HEK293 (cell line): ENCODE data around the gene RPL11.

Experiments used
- CTCF ChIA-PET: fragments of 350-600 bp; formaldehyde crosslinking; extraction: SDS; loops from one replicate; lab custom pipeline; 2021; ENCODE audit warnings: antibody characterized with exemption; lab: Yijun Ruan, JAX
- POLR2A ChIA-PET: fragments of 300-600 bp; formaldehyde crosslinking; extraction: SDS; loops from one replicate; lab custom pipeline; 2020; ENCODE audit warnings: antibody characterized with exemption, inconsistent platforms; lab: Yijun Ruan, JAX
- H3K27ac ChIP-seq: fragments of 200-500 bp; sonication (Bioruptor generic); 2 replicates; pipeline ENCODE4 v1.5.1; 2014; ENCODE audit warnings: low read depth, low read length, control low read depth, inconsistent platforms; ENCODE audit errors: extremely low read depth
- H3K36me3 ChIP-seq, 2 experiments: fragments of 200-500 bp in 1 of 2; sonication (Bioruptor generic) in 1 of 2; 1 replicate in 1 of 2; 2 replicates in 1 of 2; pipeline ENCODE4 v1.5.1; 2014 to 2017; ENCODE audit warnings: inconsistent platforms in 2 of 2, low read length in 2 of 2; ENCODE audit not compliant: control insufficient read depth in 2 of 2, insufficient read depth in 1 of 2
- H3K4me1 ChIP-seq: fragments of 200-500 bp; sonication (Bioruptor generic); 2 replicates; pipeline ENCODE4 v1.5.1; 2014; ENCODE audit warnings: mild to moderate bottlenecking, low read length, inconsistent platforms; ENCODE audit not compliant: control insufficient read depth, insufficient read depth
- H3K4me3 ChIP-seq: 2 replicates; pipeline ENCODE4 v1.5.1; 2011; ENCODE audit warnings: low read depth, mild to moderate bottlenecking, control low read depth, low read length, moderate library complexity
- H3K9me3 ChIP-seq: fragments of 200-500 bp; sonication (Bioruptor generic); 2 replicates; pipeline ENCODE4 v1.5.1; 2014; ENCODE audit warnings: low read depth, low read length, inconsistent platforms; ENCODE audit not compliant: control insufficient read depth, insufficient read depth
- ATF2 ChIP-seq: fragments of 450-650 bp; formaldehyde crosslinking; IDR thresholded peaks from 2 replicates; pipeline ENCODE4 v1.5.1; 2016; ENCODE audit warnings: missing biosample characterization, missing genetic modification characterization, low read depth
- ELK4 ChIP-seq: IDR thresholded peaks from 2 replicates; pipeline ENCODE4 v1.6.1; 2011; ENCODE audit warnings: mild to moderate bottlenecking, low read depth, low read length, borderline replicate concordance
- KLF10 ChIP-seq: fragments of 450-650 bp; IDR thresholded peaks from 2 replicates; pipeline ENCODE4 v1.5.1; 2018; ENCODE audit warnings: missing biosample characterization, mild to moderate bottlenecking, missing genetic modification characterization
- KLF16 ChIP-seq: fragments of 450-650 bp; formaldehyde crosslinking; IDR thresholded peaks from 2 replicates; pipeline ENCODE4 v1.5.1; 2017; ENCODE audit warnings: missing biosample characterization, missing genetic modification characterization
- SCRT1 ChIP-seq: fragments of 450-650 bp; formaldehyde crosslinking; IDR thresholded peaks from 2 replicates; pipeline ENCODE4 v1.5.1; 2016; ENCODE audit warnings: missing biosample characterization, missing genetic modification characterization, borderline replicate concordance
- SCRT2 ChIP-seq: fragments of 450-650 bp; formaldehyde crosslinking; IDR thresholded peaks from 2 replicates; pipeline ENCODE4 v1.5.1; 2016; ENCODE audit warnings: missing biosample characterization, missing genetic modification characterization
- SP3 ChIP-seq: fragments of 450-650 bp; formaldehyde crosslinking; IDR thresholded peaks from 2 replicates; pipeline ENCODE4 v1.5.1; 2016; ENCODE audit warnings: missing biosample characterization, missing genetic modification characterization
- ZBTB1 ChIP-seq: fragments of 450-650 bp; formaldehyde crosslinking; IDR thresholded peaks from 2 replicates; pipeline ENCODE4 v1.5.1; 2016; ENCODE audit warnings: missing biosample characterization, missing genetic modification characterization
- ZBTB21 ChIP-seq: fragments of 450-650 bp; formaldehyde crosslinking; IDR thresholded peaks from 2 replicates; pipeline ENCODE4 v1.5.1; 2017; ENCODE audit warnings: missing biosample characterization, missing genetic modification characterization
- ZFP3 ChIP-seq: fragments of 450-650 bp; formaldehyde crosslinking; IDR thresholded peaks from 2 replicates; pipeline ENCODE4 v1.5.1; 2016; ENCODE audit warnings: low read depth, missing biosample characterization, missing genetic modification characterization
- ZNF155 ChIP-seq: fragments of 450-650 bp; formaldehyde crosslinking; IDR thresholded peaks from 2 replicates; pipeline ENCODE4 v1.5.1; 2016; ENCODE audit warnings: missing biosample characterization, missing genetic modification characterization
- ZNF16 ChIP-seq: fragments of 450-650 bp; formaldehyde crosslinking; IDR thresholded peaks from 2 replicates; pipeline ENCODE4 v1.5.1; 2016; ENCODE audit warnings: low read depth, missing biosample characterization, missing genetic modification characterization
- ZNF174 ChIP-seq: fragments of 450-650 bp; formaldehyde crosslinking; IDR thresholded peaks from 2 replicates; pipeline ENCODE4 v1.5.0; 2017; ENCODE audit warnings: missing biosample characterization, mild to moderate bottlenecking, missing genetic modification characterization
- ZNF223 ChIP-seq: fragments of 450-650 bp; formaldehyde crosslinking; IDR thresholded peaks from 2 replicates; pipeline ENCODE4 v1.5.1; 2016; ENCODE audit warnings: missing biosample characterization, missing genetic modification characterization
- ZNF24 ChIP-seq: fragments of 450-650 bp; formaldehyde crosslinking; IDR thresholded peaks from 2 replicates; pipeline ENCODE4 v1.5.1; 2016; ENCODE audit warnings: missing biosample characterization, missing genetic modification characterization
- ZNF335 ChIP-seq: fragments of 450-650 bp; formaldehyde crosslinking; conservative IDR thresholded peaks from 2 replicates; pipeline ENCODE4 v1.5.1; 2016; ENCODE audit warnings: missing biosample characterization, missing genetic modification characterization
- ZNF350 ChIP-seq: fragments of 450-650 bp; formaldehyde crosslinking; IDR thresholded peaks from 2 replicates; pipeline ENCODE4 v1.5.0; 2017; ENCODE audit warnings: missing biosample characterization, mild to moderate bottlenecking, missing genetic modification characterization
- ZNF391 ChIP-seq: fragments of 450-650 bp; formaldehyde crosslinking; IDR thresholded peaks from 2 replicates; pipeline ENCODE4 v1.5.1; 2016; ENCODE audit warnings: low read depth, missing biosample characterization, missing genetic modification characterization, borderline replicate concordance
- ZNF433 ChIP-seq: fragments of 450-650 bp; formaldehyde crosslinking; IDR thresholded peaks from 2 replicates; pipeline ENCODE4 v1.5.1; 2016; ENCODE audit warnings: missing biosample characterization, missing genetic modification characterization, low read depth
- ZNF521 ChIP-seq: fragments of 450-650 bp; formaldehyde crosslinking; IDR thresholded peaks from 2 replicates; pipeline ENCODE4 v1.5.1; 2017; ENCODE audit warnings: missing biosample characterization, mild to moderate bottlenecking, missing genetic modification characterization
- ZNF529 ChIP-seq: fragments of 450-650 bp; formaldehyde crosslinking; IDR thresholded peaks from 2 replicates; pipeline ENCODE4 v1.5.1; 2017; ENCODE audit warnings: missing genetic modification characterization, missing biosample characterization; ENCODE audit not compliant: insufficient replicate concordance
- ZNF600 ChIP-seq: fragments of 450-650 bp; formaldehyde crosslinking; IDR thresholded peaks from 2 replicates; pipeline ENCODE4 v1.5.1; 2016; ENCODE audit warnings: missing biosample characterization, missing genetic modification characterization
- ZNF610 ChIP-seq: fragments of 450-650 bp; formaldehyde crosslinking; IDR thresholded peaks from 2 replicates; pipeline ENCODE4 v1.5.1; 2016; ENCODE audit warnings: missing biosample characterization, missing genetic modification characterization, borderline replicate concordance
- ZNF623 ChIP-seq: fragments of 450-650 bp; formaldehyde crosslinking; IDR thresholded peaks from 2 replicates; pipeline ENCODE4 v1.5.1; 2016; ENCODE audit warnings: missing biosample characterization, missing genetic modification characterization
- ZNF624 ChIP-seq: fragments of 450-650 bp; formaldehyde crosslinking; IDR thresholded peaks from 2 replicates; pipeline ENCODE4 v1.5.1; 2017; ENCODE audit warnings: missing biosample characterization, missing genetic modification characterization
- ZNF658 ChIP-seq: fragments of 450-650 bp; formaldehyde crosslinking; IDR thresholded peaks from 2 replicates; pipeline ENCODE4; 2016; ENCODE audit warnings: missing biosample characterization, missing genetic modification characterization
- ZNF768 ChIP-seq: fragments of 450-650 bp; formaldehyde crosslinking; IDR thresholded peaks from 2 replicates; pipeline ENCODE4 v1.5.1; 2018; ENCODE audit warnings: missing biosample characterization, mild to moderate bottlenecking, missing genetic modification characterization
- ZNF776 ChIP-seq: fragments of 450-650 bp; formaldehyde crosslinking; IDR thresholded peaks from 2 replicates; pipeline ENCODE4 v1.5.0; 2017; ENCODE audit warnings: missing biosample characterization, missing genetic modification characterization, borderline replicate concordance
- ZNF785 ChIP-seq: fragments of 450-650 bp; formaldehyde crosslinking; IDR thresholded peaks from 2 replicates; pipeline ENCODE4 v1.5.1; 2016; ENCODE audit warnings: missing biosample characterization, missing genetic modification characterization
- TF ChIP-seq, protein P1 (sequence below): fragments of 450-650 bp; formaldehyde crosslinking; IDR thresholded peaks from 2 replicates; pipeline ENCODE4 v1.5.1; 2016; ENCODE audit warnings: missing biosample characterization, missing genetic modification characterization

The RPL11 gene

DNA sequence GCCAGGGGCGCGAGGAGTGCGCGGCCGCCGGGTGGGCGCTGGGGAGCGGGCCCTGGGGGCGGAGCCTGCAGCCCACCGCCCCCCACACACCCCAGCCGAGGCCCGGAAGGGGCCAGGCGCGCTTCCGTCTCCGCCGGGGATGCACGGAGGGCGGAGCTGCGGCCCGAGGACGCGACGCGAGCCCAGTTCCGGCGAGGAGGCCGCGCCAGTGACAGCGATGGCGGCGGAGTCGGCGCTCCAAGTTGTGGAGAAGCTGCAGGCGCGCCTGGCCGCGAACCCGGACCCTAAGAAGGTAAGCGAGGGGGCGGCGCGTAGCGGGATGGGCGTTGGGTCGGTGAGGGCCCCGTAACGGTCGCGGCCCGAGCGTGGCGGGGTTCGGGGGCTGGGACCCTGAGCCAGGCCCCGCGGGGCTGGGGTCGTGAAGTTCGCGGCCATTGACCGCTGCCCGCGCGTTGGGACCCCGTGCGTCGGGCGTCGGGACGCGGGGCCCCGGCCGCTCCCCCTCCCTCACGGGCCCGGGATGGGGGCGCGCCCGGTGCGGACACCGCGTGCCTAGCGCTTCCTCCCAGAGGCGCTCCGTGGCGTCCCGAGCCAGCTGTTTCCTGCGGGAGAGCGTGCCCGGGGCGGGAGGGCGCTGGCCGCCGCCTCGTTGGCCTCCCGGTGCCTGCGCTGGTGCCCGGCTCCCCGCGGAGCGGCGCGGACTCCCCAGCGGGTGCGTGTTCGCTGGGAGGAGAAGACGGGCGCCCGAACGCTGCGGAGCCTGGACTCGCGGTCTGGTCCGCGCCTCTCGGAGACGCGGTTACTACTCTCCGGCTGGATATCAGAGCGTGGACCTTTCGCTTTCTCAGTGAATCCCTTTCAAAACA lies 51.9 kb downstream of the RPL11 start, which contains the start of gene ELOA (continued):
- no peak for TF ChIP-seq ZNF223 (tag by site-specific recombination)
- 0 out of 2 replicates have a peak, but pooled peaks have one; percentile 23 for TF ChIP-seq ZNF610 (tag by site-specific recombination)
- TF ChIP-seq ATF2 (tag by site-specific recombination): no peak
- TF ChIP-seq ZNF623: no peak
- peak; percentile 67 for TF ChIP-seq KLF16 (tag by site-specific recombination)
- TF ChIP-seq ZNF24 (tag by site-specific recombination): peak; percentile 25; the same call in 1 of the 2 replicates
- no peak for TF ChIP-seq ZBTB21 (tag by site-specific recombination)
- TF ChIP-seq ELK4: no peak; the same call in 1 of the 2 replicates
- 0 out of 2 replicates have a peak, but pooled peaks have one; percentile 45 for TF ChIP-seq SP3 (tag by site-specific recombination)
- no peak for TF ChIP-seq ZNF785 (tag by site-specific recombination)
- TF ChIP-seq ZNF155 (tag by site-specific recombination): no peak
- peak; percentile 90 for TF ChIP-seq KLF10
- TF ChIP-seq ZFP3 (tag by site-specific recombination): no peak
- no peak for TF ChIP-seq ZNF768
- no peak for TF ChIP-seq ZNF174 (tag by site-specific recombination)
- no peak for TF ChIP-seq ZNF433 (tag by site-specific recombination)
- no peak for TF ChIP-seq ZNF521 (tag by site-specific recombination)
- no peak for TF ChIP-seq ZNF391 (tag by site-specific recombination)
- TF ChIP-seq ZNF350 (tag by site-specific recombination): no peak
- TF ChIP-seq ZBTB1 (tag by site-specific recombination): no peak

DNA sequence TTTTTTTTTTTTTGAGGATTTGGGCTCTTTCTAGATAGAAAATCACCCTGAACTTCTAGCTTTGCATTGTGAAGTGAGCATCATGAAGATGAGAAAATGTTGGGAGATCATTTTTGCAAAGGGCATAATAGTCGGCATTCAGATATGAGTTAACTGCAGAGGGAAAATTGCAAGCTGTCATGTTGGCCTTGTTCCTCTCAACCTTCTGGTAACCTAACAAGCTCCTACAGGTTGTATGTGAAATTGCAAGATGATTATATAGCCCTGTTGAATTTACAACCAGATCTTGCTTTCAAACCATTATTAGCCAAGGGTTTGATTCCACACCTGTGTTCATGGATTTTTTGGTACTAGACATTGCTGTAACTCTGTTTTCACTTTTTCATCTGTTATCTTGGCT lies 53.9 kb downstream of the RPL11 start:
- peaks cover 4 to 47% of the 10 kb centered on the region in 2 experiments; a peak in 2 of 3 replicates for H3K36me3 ChIP-seq
- POLR2A ChIA-PET: interaction anchor here (0.7 to 3.5 kb wide), 4 partner anchors 9 to 54 kb away, joined by 3 to 17 read pairs (median 4); partner anchors contain the start of genes PITHD1 and RPL11
- H3K4me3 ChIP-seq: no peak overlapping the region; the same call in 1 of the 2 replicates

More for the DNA sequence above, 53.9 kb downstream of the RPL11 start:
- H3K4me1 ChIP-seq: peaks cover 5% of the 10 kb centered on the region
- TF ChIP-seq ZNF600 (tag by site-specific recombination) (no peak), SCRT2 (tag by site-specific recombination) (peak; percentile 92), ZNF624 (no peak), ZNF776 (tag by site-specific recombination) (no peak), ZNF529 (tag by site-specific recombination) (no peak), ZNF16 (no peak), ZNF335 (tag by site-specific recombination) (no peak), SCRT1 (tag by site-specific recombination) (peak; percentile 50; the same call in 1 of the 2 replicates), ZNF658 (tag by site-specific recombination) (no peak)
- TF ChIP-seq, protein P1, sequence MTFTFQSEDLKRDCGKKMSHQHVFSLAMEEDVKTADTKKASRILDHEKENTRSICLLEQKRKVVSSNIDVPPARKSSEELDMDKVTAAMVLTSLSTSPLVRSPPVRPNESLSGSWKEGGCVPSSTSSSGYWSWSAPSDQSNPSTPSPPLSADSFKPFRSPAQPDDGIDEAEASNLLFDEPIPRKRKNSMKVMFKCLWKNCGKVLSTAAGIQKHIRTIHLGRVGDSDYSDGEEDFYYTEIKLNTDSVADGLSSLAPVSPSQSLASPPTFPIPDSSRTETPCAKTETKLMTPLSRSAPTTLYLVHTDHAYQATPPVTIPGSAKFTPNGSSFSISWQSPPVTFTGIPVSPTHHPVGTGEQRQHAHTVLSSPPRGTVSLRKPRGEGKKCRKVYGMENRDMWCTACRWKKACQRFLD: no peak
- no peaks in the 10 kb centered on the region for H3K9me3 ChIP-seq
- H3K27ac ChIP-seq: no peak overlapping the region
- CTCF ChIA-PET: interaction anchor here (0.7 to 2.2 kb wide), 9 partner anchors 8 to 110 kb away, joined by 3 to 10 read pairs (median 4); partner anchors contain the start of gene RPL11
